Activated CD4-positive, CD25-positive, alpha-beta regulatory T cell treated with anti-CD3 and anti-CD28 coated beads, Interleukin-2, amount 50 U/mL, for 16 hours (primary cell): ENCODE data around the gene CACNB2.
"Not testable (repeated sequence)": the region's sequence is repeated elsewhere in the genome, so short reads cannot be mapped to it uniquely, and the experiment has no call there.

Experiments
- DNase-seq: peaks from one replicate; pipeline ENCODE4 v3.0.0-alpha.2; 2020; ENCODE audit warnings: low read depth, low spot score

Gene CACNB2

DNA sequence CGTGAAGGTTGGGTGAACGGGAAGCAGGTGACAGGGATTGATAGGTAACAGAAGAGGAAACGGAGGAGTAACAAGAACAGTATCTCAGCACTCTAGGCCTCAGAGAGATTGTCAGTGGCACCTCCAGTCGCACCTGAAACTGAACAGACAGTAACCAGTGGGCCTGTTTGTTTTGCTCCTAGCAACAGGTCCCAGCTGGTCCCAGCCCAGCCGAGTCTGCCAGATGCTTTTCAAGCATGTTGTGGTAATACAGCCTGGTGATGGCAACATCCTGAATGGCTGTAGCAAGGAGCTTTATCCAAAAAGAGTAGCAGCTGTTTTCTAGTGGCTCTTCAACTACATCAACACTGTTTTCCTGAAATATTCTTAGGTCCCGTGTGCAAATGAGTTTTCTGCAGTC is 4.7 kb downstream of the CACNB2 start:
- DNase-seq: no peak

DNA sequence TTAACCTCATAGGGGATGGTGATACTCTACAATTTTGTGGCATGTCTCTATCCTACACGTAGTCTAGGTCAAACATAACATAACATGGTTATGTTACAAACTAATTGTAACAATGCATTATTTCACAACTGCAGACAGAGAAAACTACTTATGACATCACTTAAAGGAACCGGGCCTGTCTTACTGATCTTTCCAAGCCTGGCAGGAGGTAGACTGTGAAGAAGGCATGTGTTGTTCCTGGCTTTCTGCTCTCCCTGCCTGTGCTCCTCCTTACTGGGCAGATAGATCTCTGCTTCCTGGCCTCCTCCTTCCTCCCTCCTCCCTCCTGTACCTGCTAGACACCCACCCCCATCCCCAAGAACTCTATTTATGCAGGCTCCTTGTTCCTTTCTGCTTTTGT is 5.4 kb downstream of the CACNB2 start:
- DNase-seq: no peak

DNA sequence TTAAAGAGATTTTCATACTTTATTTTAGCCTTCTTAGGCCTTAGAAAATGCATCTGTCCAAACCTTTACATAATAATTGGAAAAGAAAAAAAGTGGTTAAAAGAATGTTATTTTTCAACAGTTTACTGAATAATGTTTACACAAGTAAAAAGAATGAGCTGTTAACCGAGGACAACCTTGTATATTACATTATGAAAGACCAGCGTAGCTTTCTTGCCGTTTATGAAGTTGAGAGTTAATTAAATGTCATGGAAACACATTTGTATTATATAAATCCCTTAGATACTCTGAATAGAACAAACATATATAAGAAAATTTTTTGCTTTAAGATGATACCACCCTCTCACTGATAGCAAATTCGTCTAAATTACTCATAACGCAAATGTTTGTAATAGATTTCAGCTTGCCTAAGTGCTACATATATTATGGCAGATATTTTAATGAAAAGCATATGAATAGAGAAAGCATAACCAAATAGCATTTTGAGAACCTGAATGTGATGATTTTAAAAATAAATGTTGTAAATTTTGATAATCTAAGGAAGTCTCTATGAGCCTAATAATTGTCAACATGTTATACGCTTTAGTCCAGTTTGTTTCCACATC is 9.1 kb downstream of the CACNB2 start:
- no peak for DNase-seq

DNA sequence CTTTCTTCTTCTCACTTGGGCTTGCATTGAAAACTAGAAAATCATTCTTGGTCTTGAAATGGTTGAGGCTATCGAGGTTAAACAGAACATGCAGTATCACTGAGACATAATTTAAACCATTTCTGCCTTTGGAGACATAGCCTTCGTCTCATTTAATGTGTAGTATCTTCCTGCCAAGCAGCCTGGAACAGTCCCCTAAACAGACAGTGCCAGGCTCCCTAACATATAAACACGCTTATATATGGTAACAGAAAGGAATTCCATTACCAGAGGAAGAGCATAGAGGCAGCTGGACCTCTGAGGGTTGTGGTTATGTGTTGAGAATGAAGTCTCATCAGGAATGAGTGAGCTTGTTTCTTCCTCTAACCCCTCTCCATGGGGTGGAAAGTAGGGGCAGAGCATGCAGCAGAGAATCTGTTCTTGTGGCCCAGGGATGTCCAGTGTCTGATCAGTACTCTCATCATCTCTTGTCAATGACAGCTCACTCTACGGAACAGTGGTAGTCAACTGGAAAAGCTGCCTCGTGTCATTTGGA is 11.2 kb downstream of the CACNB2 start:
- no peak for DNase-seq

DNA sequence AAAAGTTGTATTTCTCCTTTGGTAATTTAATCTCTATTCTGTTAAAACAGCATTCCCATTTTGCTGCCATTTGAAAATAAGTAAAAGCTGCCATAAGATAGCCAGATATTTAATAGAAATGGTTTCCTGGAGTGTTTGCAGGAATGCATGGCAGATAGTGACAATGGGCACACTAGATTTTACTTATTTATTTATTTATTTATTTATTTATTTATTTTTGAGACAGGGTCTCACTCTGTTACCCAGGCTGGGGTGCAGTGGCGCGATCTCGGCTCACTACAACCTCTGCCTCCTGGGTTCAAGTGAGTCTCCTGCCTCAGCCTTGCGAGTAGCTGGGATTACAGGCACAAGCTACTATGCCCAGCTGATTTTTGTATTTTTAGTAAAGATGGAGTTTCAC is 13.2 kb downstream of the CACNB2 start:
- not testable (repeated sequence) for DNase-seq

DNA sequence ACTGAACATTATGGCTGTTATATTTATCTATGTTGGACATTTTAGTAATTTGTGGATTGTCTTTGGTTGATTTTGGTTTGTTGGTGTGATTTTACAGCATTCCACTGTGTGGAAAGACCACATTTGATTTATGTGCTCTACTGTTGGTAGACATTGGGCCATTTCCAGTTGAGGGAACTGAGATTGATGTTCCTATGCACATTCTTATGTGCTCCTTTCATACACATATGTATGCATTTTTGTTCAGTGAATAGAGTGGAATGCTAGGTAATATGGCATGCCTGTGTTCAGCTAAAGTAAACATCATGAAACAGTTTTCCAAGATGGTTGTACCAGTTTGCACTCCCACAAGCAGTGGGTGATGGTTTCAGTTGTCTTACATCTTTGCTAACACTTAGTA is 15.1 kb downstream of the CACNB2 start:
- no peak for DNase-seq

DNA sequence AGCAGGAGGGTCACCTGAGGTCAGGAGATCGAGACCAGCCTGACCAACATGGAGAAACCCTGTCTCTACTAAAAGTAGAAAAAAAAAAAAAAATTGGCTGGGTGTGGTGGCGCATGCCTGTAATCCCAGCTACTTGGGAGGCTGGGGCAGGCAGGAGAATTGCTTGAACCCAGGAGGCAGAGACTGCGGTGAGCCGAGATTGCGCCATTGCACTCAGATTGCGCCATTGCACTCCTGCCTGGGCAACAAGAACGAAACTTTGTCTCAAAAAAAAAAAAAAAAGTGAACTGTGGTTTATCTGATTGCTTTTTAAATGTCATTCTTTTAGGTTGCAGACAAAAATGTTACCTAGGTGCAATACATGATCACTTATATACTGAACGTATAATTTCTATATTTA is 16.6 kb downstream of the CACNB2 start:
- not testable (repeated sequence) for DNase-seq

DNA sequence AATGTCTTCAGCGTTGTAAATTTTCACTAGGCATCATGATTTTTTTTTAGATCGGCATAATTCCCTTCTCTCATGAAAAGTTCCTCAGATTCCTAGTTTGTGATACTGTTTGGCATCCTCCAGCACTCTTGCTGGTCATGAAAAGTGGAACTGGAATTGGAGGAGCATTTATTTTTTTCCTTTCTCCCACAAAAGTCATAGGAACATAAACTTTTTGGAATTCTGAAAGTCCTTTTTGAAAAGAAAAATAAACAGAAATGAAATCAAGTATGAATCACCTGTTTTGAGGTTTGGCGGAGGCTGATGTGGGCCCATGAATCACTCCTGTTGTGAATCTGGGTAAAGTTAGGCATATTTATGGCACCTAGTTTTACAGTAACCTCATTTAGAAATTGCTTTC is 17.7 kb downstream of the CACNB2 start:
- DNase-seq: no peak

DNA sequence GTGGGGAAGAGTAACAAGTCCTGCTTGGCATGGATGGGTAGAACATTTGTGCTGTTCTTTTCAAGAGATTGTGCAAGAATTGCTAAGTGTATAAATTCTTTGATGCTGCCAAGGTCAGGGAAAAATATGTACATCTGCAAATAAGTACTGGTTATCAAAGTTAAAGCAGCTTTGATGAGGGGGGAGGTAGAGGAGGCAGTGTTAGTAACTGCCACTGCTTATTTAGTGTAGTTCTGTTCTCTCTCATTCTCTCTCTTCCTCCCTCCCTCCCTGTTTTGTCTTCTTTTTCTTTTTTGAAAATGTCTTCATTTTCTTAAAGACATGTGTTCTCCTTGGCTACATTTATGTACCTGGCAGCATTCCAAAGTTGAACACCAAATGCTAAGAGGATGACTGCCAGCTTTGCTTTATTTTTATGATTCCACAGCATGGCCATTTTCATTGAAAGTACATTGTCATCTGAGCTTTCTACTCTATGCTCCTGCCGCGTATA is 18.6 kb downstream of the CACNB2 start:
- DNase-seq: no peak

DNA sequence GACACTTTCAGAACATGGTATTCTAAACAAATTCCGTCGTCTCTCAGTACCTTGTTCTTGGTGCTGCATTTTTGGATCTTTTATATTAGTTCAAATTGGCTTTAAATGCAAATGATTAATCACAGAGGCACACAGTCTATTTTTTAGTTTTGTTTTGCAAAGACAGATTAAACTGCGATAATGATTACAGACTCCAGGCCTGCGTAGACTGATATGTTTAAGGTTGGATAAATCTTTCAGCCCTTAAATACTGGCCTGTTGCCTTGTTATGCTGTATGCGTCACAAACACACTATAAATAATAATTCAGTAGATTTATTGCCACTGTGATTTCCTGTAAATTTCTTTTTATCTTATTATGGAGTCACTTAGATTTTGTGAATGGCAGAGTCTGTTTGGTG is 19.3 kb downstream of the CACNB2 start:
- DNase-seq: no peak

DNA sequence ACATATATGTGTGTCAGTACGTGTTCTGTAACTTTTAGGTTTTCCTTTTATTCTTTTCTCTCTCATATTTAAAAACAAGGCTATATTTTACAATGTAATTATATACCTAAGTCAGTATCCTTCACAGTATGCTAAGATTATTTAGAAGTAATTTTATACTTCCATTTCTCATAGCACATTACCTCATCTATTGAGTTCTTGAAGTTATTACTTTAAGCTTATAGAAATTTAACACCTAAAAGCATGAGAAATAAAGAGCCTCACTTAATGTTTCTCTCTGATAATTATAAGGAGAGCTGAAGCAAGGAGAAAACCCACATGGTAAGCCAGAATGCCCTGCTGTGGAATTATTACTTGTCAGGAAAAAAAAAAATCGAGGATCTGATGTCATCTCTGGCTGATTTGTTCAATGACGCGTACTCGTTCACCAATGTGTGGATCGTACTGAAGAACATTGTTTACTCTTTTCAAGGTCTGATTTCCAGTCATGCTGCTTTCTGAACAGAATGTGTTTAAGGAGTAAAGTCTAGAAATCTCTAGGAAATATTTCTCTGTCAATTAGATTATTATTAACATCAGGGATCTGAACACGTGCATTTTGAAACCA is 21.9 kb downstream of the CACNB2 start:
- DNase-seq: no peak

DNA sequence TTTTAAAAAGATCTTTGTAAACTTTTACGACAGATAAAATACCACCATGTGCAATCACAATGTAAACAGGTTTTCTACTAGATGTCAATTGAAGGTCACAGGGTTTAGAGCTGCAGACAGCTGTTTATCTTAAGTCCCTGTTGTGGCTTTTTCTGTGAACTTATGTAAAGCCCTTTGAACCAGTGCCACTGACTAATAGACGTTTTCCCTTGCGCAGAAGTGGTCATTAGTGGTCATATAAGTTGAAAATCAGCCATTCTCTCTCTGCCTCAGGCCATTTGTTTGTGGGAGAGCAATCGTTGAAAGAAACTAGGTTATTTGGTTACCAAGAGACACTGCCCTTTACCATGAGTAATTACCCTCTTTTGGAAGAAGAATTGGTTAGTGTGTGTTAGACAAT is 23.9 kb downstream of the CACNB2 start:
- DNase-seq: no peak

DNA sequence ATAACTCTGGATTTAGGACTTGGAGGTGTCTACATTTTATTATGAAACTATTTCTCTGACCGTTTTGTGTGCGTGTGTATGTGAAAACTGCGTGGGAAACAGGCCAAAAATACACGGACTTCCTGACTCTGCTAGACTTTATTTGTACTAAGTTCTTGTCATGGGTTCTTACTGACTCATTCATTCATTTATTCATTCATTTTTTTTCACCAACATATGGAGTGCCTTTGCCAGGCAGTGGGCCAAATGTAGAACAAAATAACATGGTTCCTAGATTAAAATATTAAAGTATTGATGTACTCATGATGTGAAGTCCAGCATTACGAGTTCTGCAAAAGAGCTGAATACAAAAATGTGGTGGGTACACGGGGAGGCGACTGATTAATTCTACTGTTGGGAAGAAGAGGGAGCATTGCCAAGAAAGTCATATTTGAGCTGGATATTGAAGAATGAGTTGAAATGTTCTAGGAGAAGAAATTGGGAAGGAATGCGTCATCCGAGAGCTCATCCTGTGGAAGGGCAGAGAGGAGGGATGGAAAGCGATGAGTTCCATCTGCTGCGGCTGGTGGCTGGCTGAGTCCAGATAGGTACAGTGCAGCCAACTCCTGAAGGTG is 24.6 kb downstream of the CACNB2 start:
- DNase-seq: no peak

DNA sequence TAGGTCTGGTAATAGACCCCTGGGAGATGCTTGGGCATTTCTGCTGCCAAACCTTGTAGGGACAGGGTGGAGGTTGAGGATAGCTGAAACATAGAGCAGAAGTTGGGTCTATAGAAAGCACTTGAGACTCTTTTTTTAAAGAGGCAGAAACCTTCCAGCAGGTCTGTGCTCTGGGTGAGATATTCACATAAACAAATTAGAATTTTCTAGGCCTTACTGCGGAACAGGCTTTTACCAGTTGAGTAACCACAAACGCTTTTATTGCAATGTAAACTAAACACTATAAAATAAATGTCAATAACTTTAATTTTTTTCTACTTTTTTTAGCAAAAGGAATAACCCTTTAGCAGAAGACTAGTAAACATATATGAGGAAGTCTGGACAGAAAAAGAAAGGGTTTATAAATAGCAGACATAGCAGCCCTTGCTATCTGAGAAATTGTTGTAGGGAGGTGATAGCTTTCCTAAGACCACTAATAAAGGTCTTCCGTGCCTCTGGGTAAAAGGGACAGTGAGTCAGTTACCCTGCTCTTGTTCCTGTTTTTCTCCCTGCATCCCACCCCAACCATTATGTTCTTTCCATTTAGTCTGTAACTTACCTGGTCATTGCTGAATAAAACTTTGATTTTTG is 38.7 kb downstream of the CACNB2 start:
- DNase-seq: no peak

DNA sequence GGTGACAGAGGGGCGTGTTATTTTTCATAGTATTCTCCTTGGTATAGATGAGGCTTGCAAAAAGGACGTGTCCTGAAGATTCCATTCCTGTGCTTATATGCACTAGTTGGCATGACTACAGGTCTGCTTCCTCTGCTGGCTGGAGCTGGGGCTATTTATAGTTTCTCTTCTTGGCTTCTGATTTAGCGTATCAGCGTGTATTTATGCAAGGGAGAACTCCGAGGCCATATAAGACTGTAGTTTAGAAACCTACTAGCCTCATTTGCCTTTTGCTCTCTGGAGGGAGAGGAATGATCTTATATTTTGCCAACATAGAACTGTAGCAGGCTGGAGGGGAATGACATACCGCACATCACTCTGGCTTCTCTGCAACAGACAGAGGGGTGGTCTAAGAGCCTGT is 39.7 kb downstream of the CACNB2 start:
- no peak for DNase-seq

DNA sequence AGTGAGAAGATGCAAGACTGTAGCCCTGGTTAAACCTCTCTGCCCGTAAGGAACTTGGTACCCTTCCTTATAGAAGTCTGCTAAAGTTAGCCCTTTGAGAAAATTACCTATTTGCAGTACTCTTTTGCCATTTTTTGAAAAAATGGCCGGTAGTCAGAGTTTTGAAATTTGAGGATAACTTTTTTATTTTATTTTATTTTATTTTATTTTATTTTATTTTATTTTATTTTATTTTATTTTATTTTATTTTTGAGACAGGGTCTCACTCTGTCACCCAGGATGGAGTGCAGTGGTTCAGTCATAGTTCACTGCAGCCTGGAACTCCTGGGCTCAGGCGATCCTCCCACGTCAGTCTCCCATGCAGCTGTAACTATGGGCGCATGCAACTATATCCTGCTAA is 41.2 kb downstream of the CACNB2 start:
- DNase-seq: not testable (repeated sequence)

DNA sequence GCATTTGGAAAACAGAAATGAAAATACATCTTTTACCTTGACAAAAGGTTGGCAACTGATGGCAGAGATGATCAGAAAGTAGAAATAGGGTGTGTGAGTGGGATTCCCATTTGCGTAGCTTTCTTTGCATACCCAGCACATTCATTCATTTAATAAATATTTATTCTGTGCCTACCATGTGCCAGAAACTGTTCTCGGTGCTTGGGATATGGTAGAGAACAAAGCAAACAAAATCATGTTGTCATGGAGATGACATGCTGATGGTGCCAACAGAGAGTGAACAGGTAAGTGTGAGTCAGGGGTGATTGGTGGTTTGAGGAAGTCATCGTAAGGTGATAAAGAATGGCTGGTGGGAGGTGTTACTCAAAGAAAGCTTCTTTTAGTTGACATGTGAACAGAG is 45.4 kb downstream of the CACNB2 start:
- no peak for DNase-seq

DNA sequence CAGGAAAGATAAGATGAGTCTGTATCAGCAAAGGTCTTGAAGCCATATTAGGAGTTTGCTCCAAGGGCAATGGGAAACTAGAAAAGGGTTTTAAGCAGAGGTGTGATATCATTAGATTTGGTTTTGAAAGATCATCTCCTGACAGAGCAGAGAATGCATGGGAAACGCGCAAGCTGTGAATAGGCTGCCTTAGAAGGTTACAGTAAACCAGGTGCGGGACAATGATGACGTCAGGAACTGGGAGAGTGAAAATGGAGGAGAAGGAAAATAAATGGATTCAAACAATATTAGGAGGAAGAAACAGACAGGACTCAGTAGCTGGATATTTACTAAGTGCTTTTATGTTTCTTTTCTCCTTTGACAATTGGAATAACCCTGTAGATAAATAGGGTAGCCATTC is 50.6 kb downstream of the CACNB2 start:
- no peak for DNase-seq

DNA sequence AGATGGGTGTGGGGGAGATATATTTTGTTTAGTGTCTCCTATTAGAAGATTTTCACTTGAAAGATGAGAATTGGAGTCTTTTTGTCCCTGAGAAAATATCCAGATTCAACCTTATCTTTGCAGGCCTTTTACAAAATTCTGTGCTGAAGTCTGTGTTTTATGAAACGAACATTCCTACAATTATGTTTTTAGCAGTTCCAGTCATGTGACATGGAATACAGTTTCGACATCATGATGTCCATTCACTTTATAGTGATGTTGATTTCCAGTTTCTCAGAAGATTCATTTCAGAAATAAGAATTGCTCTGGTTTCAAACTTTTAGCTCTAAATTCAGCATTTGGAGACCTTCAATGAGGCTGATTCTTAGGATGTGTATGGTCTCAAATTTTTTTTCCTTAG is 54.4 kb downstream of the CACNB2 start:
- DNase-seq: no peak

DNA sequence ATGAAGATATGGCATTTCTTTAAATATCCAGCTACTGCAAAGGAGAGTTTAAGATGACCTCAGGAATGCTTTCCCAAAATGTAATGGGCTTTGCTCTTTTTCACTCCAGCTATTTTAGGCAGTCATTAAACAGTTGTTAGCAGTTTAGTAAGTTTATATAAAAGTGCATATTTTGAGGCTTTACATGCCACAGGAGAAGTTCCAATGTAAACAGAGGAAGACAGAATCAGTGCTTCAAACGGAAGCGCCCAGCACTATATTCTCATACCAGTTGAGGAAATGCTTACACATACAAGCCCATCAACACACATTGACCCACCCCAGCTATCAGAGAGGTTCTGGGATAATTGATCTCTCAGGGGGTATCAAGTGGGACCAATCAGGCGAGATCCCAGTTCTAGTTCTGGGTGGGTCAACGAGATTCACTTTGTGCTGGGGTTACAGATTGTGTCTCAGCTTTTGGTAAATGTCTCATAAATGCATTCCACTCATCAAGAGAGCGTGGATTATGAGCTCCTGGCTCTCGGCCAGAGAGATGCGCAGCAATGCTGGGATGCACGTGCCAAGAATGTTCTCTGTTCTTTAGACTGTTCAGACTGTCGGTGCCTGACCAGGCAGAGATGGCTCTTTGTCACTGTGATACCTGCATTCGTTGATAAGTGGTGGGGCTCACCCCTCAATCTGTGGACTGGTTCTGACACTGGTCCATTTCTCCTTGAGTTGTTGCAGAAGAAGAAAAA is 55.0 kb downstream of the CACNB2 start:
- no peak for DNase-seq

DNA sequence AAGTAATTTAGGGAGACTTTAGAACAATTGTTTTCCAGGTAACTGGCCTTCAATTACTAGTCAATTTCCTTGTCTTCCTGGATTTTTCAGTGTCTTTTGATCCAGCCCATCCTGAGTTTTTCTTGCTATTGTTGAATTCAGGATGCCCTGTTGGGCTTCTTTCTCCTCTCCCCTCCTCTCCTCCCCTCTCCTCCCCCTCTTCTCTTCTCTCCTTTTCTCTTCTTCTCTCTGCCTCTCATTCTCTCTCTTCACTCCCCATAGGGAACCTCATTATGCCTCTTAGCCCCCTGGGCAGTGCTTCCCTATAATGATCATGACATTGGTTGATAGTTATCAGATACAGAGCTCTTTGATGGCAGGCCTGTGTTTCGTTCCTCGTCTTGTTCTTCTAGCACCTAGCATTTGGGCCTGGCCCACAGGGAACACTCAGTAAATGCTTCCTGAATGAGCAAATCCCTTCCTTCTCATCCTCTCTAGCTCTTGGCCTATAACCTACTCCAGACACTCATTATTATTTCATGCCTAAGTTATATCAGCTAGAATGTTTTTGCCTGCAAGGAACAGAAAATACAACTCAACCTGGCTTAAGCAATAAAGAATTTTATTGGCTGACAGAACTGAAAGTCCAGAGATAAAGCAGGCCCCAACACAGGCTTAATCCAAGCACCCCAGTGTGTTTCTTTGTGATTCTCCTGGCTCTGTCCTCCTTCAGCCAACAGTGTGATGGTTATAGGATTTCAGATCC is 56.8 kb downstream of the CACNB2 start:
- DNase-seq: no peak
